ENCODE data around the gene WIZ. TPM values are rescaled to one million over a fixed set of nuclear protein-coding genes. Genes with fewer than 3 reads are reported as not detected.

The WIZ gene
- total and polyA plus RNA-seq, 10 of the 15 experiments (the other 5 are each of a cell fraction or from before 2014, with no cell fraction given), result 0.10 to 26.7 (median 2.7) TPM

DNA sequence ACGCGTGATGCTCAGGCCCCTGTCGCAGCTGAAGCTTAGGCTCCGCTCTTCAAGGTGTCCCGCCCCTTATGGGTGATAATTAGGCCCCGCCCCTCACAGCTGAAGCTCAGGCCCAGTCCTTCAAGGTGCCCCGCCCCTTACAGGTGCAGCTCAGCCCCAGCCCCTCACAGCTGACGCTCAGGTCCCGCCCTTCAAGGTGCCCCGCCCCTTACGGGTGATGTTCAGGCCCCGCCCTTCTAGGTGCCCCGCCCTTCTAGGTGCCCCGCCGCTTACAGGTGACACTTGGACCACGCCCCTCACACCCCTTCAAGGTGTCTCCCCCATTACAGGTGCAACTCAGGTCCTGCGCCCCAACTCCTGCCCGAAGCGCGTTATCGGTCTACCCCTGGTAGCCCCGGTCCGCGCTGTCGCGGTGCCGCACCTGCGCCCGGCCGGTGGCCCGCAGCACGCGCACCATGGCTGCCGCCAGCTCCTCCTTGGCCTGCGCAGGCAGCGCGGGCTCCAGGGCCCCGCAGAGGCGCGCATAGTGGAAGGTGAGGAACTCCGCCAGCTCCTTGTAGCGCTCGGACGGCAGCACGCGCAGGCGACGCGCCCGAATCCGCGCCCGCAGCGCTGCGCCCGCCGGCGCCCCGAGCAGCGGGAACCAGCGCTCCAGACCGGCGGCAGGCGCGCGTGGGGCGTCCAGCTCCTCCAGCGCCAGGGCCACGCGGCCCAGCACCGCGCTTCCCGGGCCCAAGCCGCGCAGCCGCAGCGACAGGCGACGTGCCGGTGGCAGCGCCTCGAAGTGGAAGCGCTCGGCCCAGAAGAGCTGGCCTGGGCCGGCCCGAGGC, 7.3 kb upstream of the WIZ start (continued):
- TF ChIP-seq, protein P1, sequence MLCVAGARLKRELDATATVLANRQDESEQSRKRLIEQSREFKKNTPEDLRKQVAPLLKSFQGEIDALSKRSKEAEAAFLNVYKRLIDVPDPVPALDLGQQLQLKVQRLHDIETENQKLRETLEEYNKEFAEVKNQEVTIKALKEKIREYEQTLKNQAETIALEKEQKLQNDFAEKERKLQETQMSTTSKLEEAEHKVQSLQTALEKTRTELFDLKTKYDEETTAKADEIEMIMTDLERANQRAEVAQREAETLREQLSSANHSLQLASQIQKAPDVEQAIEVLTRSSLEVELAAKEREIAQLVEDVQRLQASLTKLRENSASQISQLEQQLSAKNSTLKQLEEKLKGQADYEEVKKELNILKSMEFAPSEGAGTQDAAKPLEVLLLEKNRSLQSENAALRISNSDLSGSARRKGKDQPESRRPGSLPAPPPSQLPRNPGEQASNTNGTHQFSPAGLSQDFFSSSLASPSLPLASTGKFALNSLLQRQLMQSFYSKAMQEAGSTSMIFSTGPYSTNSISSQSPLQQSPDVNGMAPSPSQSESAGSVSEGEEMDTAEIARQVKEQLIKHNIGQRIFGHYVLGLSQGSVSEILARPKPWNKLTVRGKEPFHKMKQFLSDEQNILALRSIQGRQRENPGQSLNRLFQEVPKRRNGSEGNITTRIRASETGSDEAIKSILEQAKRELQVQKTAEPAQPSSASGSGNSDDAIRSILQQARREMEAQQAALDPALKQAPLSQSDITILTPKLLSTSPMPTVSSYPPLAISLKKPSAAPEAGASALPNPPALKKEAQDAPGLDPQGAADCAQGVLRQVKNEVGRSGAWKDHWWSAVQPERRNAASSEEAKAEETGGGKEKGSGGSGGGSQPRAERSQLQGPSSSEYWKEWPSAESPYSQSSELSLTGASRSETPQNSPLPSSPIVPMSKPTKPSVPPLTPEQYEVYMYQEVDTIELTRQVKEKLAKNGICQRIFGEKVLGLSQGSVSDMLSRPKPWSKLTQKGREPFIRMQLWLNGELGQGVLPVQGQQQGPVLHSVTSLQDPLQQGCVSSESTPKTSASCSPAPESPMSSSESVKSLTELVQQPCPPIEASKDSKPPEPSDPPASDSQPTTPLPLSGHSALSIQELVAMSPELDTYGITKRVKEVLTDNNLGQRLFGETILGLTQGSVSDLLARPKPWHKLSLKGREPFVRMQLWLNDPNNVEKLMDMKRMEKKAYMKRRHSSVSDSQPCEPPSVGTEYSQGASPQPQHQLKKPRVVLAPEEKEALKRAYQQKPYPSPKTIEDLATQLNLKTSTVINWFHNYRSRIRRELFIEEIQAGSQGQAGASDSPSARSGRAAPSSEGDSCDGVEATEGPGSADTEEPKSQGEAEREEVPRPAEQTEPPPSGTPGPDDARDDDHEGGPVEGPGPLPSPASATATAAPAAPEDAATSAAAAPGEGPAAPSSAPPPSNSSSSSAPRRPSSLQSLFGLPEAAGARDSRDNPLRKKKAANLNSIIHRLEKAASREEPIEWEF (IDR thresholded peaks at IDR 0.05; ENCODE audit: insufficient replicate concordance, low read depth, low read length), result no peak

DNA sequence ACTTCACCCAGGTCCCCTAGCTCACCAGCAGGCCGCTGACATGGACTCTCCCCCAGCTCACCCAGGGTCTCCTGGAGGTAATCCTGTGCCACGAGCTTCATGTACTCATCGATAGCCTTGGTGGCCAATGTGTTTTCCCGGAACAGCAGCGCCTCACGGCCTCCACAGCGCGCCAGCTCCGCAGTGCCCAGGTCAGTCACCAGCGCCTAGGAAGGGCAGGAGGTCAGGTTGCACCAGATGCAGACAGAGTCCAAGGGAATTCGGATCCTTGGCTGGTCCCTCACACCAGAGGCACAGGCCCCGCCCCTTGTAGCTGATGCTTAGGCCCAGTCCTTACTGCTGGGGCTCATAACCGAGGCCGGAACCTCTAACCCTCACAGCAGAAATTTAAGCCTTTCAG, 6.7 kb upstream of the WIZ start:
- ChIA-PET POLR2A (interaction anchor here (0.5 kb wide), 1 partner anchor 640 kb away, joined by 4 read pairs; no protein-coding TSS in a partner anchor), SMC1A (ENCODE audit: uncharacterized antibody, unreplicated experiment) (no interaction called here)
- in situ Hi-C loops (cut with MboI), result no loop called here

More for the DNA sequence above, 6.7 kb upstream of the WIZ start:
- intact Hi-C loops (cut with micrococcal nuclease; ENCODE audit: unreplicated experiment), result no loop called here
- RAD21 ChIA-PET (ENCODE audit: unreplicated experiment), result no interaction called here
- Histone ChIP-seq H3K36me3 (ENCODE audit: control insufficient read depth in 2 of 2, insufficient read depth in 2 of 2, low read length in 1 of 2) (peaks cover 22 to 32% of the 10 kb centered on the region in 2 experiments), H3K27ac (ENCODE audit: control insufficient read depth, insufficient read depth) (no peak overlapping the region), H4K20me1 (ENCODE audit: control insufficient read depth, insufficient read depth) (no peaks in the 10 kb centered on the region; the same call in 1 of the 2 replicates), H3K79me2 (ENCODE audit: control insufficient read depth, insufficient read depth, low read length) (no peaks in the 10 kb centered on the region), H3K9me3 (replicated peaks; ENCODE audit: control insufficient read depth, insufficient read depth, low read length) (no peaks in the 10 kb centered on the region; the same call in 2 of the 3 replicates), H2AFZ (ENCODE audit: control insufficient read depth, low read depth, low read length) (no peak overlapping the region), H3K27me3 (replicated peaks in 1 of 2; ENCODE audit: control insufficient read depth in 2 of 2, insufficient read depth in 2 of 2, low read length in 1 of 2) (no peaks in the 10 kb centered on the region), H3K9ac (ENCODE audit: control insufficient read depth, insufficient read depth, low read length) (no peak overlapping the region), H3K4me2 (ENCODE audit: control insufficient read depth, insufficient read depth) (no peak overlapping the region), H3K4me1 (ENCODE audit: control insufficient read depth, insufficient read depth, low read length) (no peaks in the 10 kb centered on the region), H3K4me3 (no peak overlapping the region)
- CTCF ChIA-PET, result no interaction called here
- WGBS (ENCODE audit: insufficient coverage, insufficient replicate concordance, low lambda C conversion rate, missing lambda C conversion rate), result 93% methylated on average over 14 of the region's 14 CpGs
- FAIRE-seq (no peak), ATAC-seq (no peak), DNase-seq (ENCODE audit: low read depth, low spot score) (no peak)
- BruUV-seq (replicated peaks), result no TSS peak
- TF ChIP-seq IKZF2 (IDR thresholded peaks at IDR 0.05), result no peak
- TF ChIP-seq POLR2AphosphoS5 (IDR thresholded peaks at IDR 0.05; ENCODE audit: low read length), result peak; percentile 52; the same call in 1 of the 2 replicates
